Mesodermal cell (in vitro differentiated cells): ENCODE measurements around the gene TGM4.

ENCODE experiments used
- H3K27ac ChIP-seq: 2 replicates; pipeline ENCODE4 v1.7.0; 2013; ENCODE audit warnings: mild to moderate bottlenecking, low read depth, low read length, moderate library complexity; ENCODE audit not compliant: severe bottlenecking
- H3K36me3 ChIP-seq: 2 replicates; pipeline ENCODE4 v1.7.1; 2013; ENCODE audit warnings: mild to moderate bottlenecking, low read length, moderate library complexity; ENCODE audit not compliant: control insufficient read depth, insufficient read depth
- H3K4me1 ChIP-seq: one replicate; pipeline ENCODE4 v1.7.1; 2013; ENCODE audit warnings: mild to moderate bottlenecking, low read length; ENCODE audit not compliant: insufficient read depth, control insufficient read depth, poor library complexity, severe bottlenecking
- H3K4me3 ChIP-seq: 2 replicates; pipeline ENCODE4 v1.7.0; 2013; ENCODE audit warnings: low read length, control low read depth, mild to moderate bottlenecking; ENCODE audit not compliant: insufficient read depth, poor library complexity, severe bottlenecking; ENCODE audit errors: extremely low read depth
- H3K9me3 ChIP-seq: 2 replicates; pipeline ENCODE4 v1.7.1; 2013; ENCODE audit warnings: mild to moderate bottlenecking, low read length, moderate library complexity; ENCODE audit not compliant: control insufficient read depth
- WGBS, 2 experiments: methylation state at CpG; one replicate each; pipeline ENCODE4 v1.1.5; 2013; ENCODE audit warnings: missing lambda C conversion rate in 2 of 2; ENCODE audit not compliant: insufficient coverage in 2 of 2; 5-methylcytosine and 5-hydroxymethylcytosine counted together

Gene TGM4

GRCh38 chr3:44913868-44914468 is 39.6 kb downstream of the TGM4 start:
- Histone ChIP-seq H3K4me3 (no peak overlapping the region), H3K36me3 (no peaks in the 10 kb centered on the region), H3K4me1 (no peaks in the 10 kb centered on the region), H3K27ac (no peak overlapping the region), H3K9me3 (no peaks in the 10 kb centered on the region)
- 31 to 35% methylated on average over 4 of the region's 4 CpGs for WGBS, 2 experiments

DNA sequence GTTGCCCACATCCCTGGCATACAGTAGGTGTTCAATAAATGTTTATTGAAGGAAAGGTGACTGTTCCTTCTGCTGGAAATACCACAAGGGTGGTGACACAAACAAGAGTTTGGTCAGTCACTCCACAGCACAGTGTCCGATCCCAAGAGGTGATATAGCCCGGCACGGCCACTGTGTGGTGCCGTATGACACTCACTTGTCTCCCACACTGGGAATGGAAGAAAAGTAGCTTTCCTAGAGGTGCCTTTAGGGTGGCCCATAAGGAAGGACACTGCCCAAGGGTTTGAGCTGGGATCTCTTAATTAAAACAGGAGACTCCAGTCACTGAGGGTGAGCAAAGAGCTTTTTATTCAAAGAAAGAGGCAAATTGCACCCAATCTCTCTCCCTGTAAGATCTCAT is 40.5 kb downstream of the TGM4 start:
- H3K27ac ChIP-seq: peak overlapping the region; percentile 49
- H3K9me3 ChIP-seq: no peaks in the 10 kb centered on the region
- no peak overlapping the region for H3K4me3 ChIP-seq
- WGBS, 2 experiments: 69 to 94% methylated on average over 4 of the region's 4 CpGs
- no peaks in the 10 kb centered on the region for H3K36me3 ChIP-seq
- H3K4me1 ChIP-seq: no peaks in the 10 kb centered on the region

- peak overlapping the region; percentile 49 for H3K27ac ChIP-seq
- no peaks in the 10 kb centered on the region for H3K4me1 ChIP-seq
- no peaks in the 10 kb centered on the region for H3K9me3 ChIP-seq
- no peak overlapping the region for H3K4me3 ChIP-seq
- 90 to 92% methylated on average over 6 of the region's 8 CpGs for WGBS, 2 experiments
- peaks cover 5% of the 10 kb centered on the region for H3K36me3 ChIP-seq
These were observed 41.5 kb downstream of the TGM4 start for GRCh38 chr3:44915702-44916438.

GRCh38 chr3:44918087-44918486 is 43.7 kb downstream of the TGM4 start:
- no peaks in the 10 kb centered on the region for H3K9me3 ChIP-seq
- peaks cover 24% of the 10 kb centered on the region for H3K36me3 ChIP-seq
- no peak overlapping the region for H3K4me3 ChIP-seq
- no peak overlapping the region for H3K27ac ChIP-seq
- 96 to 98% methylated on average over 6 to 8 of the region's 12 CpGs for WGBS, 2 experiments
- H3K4me1 ChIP-seq: no peaks in the 10 kb centered on the region

DNA sequence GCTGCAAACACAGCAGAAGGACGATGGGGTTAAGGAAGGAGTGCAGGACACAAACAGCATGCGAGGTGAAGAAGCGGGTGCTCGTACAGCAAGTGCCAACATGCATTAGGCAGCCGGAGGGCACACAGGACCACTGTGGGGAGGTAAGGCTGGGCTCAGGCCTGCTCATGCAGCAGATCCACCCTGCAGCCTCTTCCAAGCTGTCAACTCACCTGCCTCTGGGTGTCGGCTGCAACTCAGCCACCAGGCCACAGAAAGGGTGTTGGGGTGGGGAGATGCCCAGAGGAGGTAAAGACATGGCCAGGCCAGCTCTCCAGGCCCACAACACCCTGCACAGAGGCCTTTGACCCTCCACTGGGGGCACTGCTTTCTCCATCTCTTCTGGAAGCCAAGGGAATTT is 44.2 kb downstream of the TGM4 start:
- Histone ChIP-seq H3K9me3 (no peaks in the 10 kb centered on the region), H3K4me1 (peaks cover under 1% of the 10 kb centered on the region), H3K36me3 (peaks cover 24% of the 10 kb centered on the region), H3K4me3 (no peak overlapping the region), H3K27ac (no peak overlapping the region)
- 96 to 98% methylated on average over 5 to 6 of the region's 6 CpGs for WGBS, 2 experiments

- 88 to 100% methylated on average over 3 of the region's 3 CpGs for WGBS, 2 experiments
- Histone ChIP-seq H3K9me3 (no peaks in the 10 kb centered on the region), H3K27ac (no peak overlapping the region), H3K4me1 (peaks cover 14% of the 10 kb centered on the region), H3K36me3 (peaks cover 24% of the 10 kb centered on the region), H3K4me3 (no peak overlapping the region)
These were observed 45.7 kb downstream of the TGM4 start for GRCh38 chr3:44920081-44920480.

DNA sequence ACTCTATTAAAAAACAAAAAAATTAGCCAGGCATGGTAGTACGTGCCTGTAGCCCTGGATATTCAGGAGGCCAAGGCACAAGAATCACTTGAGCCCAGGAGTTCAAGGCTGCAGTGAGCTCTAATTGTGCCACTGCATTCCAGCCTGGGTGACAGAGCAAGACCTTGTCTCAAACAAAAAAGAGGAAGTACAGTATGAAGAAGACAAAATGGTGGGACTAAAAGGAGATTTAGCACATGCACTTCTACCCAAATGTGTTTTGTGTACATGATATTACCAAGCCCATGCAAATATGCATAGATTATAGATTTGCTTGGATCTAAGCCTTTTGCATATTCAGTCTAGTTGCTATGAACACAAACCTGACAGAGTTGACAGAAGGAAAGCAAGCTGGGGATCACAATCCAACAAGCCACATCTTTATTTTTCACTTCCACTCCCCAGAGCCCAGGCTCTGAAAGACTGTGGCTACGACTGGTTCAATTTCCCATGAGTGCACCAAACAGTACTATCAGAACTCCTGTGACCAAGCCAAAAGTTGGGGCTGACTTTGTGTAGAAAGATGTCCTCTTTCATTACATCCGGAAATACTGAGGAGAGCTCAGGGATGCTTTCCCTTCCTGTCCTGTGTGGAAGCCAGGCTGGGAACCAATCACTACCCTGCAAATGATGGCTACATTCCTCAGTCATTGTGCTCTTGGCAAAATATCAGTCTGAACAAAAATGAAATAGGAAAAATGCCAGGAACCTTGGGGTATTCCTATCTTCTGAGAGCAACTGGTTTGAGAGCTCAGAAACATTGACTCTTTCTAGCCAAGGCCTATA is 49.4 kb downstream of the TGM4 start:
- 96 to 97% methylated on average over 2 to 3 of the region's 3 CpGs for WGBS, 2 experiments

DNA sequence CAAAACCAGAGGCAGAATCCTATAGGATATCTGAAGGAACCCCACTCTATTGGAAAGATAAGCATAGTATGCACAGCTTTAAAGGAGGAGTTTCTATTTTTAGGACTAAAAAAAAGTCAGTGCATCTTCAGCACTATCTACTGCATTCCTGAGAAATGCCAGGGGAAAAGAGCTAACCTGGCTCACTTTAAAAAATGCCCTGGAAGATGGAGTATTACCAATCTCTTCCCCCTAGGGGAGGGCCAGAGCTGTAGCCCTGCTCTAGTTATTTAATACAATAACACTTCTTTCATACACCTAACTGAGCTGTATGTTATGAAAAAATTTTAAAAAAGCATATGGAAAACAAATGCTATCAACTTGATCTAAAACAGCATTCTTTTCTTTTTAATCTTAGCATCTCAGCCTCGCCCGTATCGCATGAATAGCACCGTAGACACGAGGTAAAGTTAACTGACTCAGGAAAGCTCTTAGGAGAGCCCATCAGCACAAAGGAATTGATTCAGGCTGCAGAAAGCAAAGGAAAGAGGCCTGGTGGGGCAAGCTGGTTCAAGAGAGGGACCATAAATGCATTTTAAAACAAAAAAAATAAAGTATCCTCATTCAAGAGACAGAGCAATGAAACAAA is 50.2 kb downstream of the TGM4 start:
- no peak overlapping the region for H3K4me3 ChIP-seq
- H3K4me1 ChIP-seq: peaks cover 14% of the 10 kb centered on the region
- H3K36me3 ChIP-seq: peaks cover 62% of the 10 kb centered on the region
- WGBS, 2 experiments: 94 to 95% methylated on average over 5 of the region's 5 CpGs
- H3K27ac ChIP-seq: peak overlapping the region; percentile 1
- no peaks in the 10 kb centered on the region for H3K9me3 ChIP-seq

More for the DNA sequence above, 49.4 kb downstream of the TGM4 start:
- Histone ChIP-seq H3K4me3 (no peak overlapping the region), H3K36me3 (peaks cover 55% of the 10 kb centered on the region), H3K9me3 (no peaks in the 10 kb centered on the region), H3K27ac (no peak overlapping the region), H3K4me1 (peaks cover 14% of the 10 kb centered on the region)

GRCh38 chr3:44926172-44926571 is 51.8 kb downstream of the TGM4 start:
- no peak overlapping the region for H3K27ac ChIP-seq
- no peak overlapping the region for H3K4me3 ChIP-seq
- H3K9me3 ChIP-seq: no peaks in the 10 kb centered on the region
- WGBS, 2 experiments: 91 to 99% methylated on average over 10 of the region's 10 CpGs
- peaks cover 70% of the 10 kb centered on the region for H3K36me3 ChIP-seq
- peaks cover 14% of the 10 kb centered on the region for H3K4me1 ChIP-seq

DNA sequence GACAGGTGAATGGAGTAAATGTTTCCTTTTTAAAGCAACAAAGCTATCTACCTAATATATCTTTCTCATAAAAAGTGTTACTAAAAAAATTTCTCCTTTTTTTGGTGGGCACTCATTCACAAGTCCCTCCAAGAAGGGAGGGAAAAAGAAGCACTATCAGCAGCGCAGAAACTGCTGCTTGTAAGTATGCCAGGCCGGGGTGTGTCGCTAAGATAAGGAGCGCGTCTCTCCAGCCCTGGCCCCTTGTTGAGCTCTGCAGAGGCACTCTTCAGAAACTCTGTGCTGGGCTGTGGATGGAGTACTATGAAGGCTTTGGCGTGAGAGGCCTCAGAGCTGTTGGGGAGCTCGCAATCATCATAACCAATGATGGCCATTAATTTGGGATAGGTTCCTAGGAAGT is 52.5 kb downstream of the TGM4 start:
- 90 to 98% methylated on average over 5 to 7 of the region's 7 CpGs for WGBS, 2 experiments
- no peak overlapping the region for H3K27ac ChIP-seq
- peaks cover 70% of the 10 kb centered on the region for H3K36me3 ChIP-seq
- no peaks in the 10 kb centered on the region for H3K9me3 ChIP-seq
- peaks cover 14% of the 10 kb centered on the region for H3K4me1 ChIP-seq
- H3K4me3 ChIP-seq: no peak overlapping the region
